ENCODE results near the gene SHISA9. TPM values are rescaled to one million over a fixed set of nuclear protein-coding genes. Genes with fewer than 3 reads are reported as not detected.
"Not testable (repeated sequence)": the region's sequence is repeated elsewhere in the genome, so short reads cannot be mapped to it uniquely, and the experiment has no call there.

The SHISA9 gene
- 0.02 TPM for total RNA-seq (2013)
- polyA plus RNA-seq (under 1 TPM in 1 of 3 donors, not detected in 2; 0.01 TPM), polyA minus RNA-seq (under 0.01 TPM in 1 of 2 replicates, not detected in the other), total RNA-seq (0 to 1.4 (median 0.17) reads per million in 11 experiments)

DNA sequence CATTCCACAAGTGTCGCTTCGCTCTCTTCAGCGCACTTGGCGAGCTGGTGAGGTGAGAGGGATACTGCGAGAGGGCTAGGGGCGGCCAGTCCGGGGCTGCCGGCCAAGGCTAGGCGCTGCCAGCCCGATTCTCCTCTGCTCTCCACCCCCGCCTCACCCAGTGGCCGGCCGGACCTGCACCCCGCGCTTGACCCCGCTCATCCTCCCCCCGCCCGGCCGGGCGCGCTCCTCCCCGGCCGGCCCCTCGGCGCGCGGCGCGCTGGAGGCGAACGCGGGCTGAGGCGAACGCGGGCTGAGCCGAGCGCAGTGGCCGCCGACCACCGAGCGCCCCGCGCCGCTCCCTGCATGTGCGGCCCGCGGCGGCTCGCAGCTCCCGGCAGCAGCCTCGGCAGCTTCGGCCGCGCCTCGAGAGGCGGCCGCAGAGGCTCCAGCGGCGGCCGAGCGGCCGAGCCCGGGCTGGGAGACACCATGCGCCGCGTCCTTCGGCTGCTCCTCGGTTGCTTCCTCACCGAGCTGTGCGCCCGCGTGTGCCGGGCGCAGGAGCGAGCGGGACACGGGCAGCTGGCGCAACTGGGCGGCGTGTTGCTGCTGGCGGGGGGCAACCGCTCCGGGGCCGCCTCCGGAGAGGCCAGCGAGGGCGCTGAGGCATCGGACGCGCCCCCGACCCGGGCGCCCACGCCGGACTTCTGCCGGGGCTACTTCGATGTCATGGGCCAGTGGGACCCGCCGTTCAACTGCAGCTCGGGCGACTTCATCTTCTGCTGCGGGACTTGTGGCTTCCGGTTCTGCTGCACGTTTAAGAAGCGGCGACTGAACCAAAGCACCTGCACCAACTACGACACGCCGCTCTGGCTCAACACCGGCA, at the start of gene SHISA9:
Gene SHISA9, plus strand, starts transcription at position 2 of the 865 bp plus-strand sequence.
- H3K27me3 Mint-ChIP-seq (ENCODE audit: low read depth in 3 of 3): peaks cover 64 to 84% (median 79%) of the 10 kb centered on the region in 3 donors
- H3K79me2 ChIP-seq (ENCODE audit: insufficient read depth, low read length): no peaks in the 10 kb centered on the region
- peaks cover 2% of the 10 kb centered on the region for H3K4me1 Mint-ChIP-seq
- no peak within 1 kb of the TSS for H3K4me2 ChIP-seq (replicated peaks; ENCODE audit: extremely low read depth, low read length, poor library complexity, severe bottlenecking)
- under 1% methylated on average over 104 of the region's 110 CpGs for WGBS (ENCODE audit: insufficient coverage)
- no peaks in the 10 kb centered on the region for H4K20me1 ChIP-seq (ENCODE audit: insufficient read depth, low read length)
- peaks cover 24 to 70% of the 10 kb centered on the region in 2 donors for H3K27me3 ChIP-seq (ENCODE audit: control insufficient read depth in 2 of 2, insufficient read depth in 2 of 2, low read length in 2 of 2)
- H3K27ac Mint-ChIP-seq: no peak within 1 kb of the TSS
- no peak for DNase-seq
- TF ChIP-seq, protein P1, sequence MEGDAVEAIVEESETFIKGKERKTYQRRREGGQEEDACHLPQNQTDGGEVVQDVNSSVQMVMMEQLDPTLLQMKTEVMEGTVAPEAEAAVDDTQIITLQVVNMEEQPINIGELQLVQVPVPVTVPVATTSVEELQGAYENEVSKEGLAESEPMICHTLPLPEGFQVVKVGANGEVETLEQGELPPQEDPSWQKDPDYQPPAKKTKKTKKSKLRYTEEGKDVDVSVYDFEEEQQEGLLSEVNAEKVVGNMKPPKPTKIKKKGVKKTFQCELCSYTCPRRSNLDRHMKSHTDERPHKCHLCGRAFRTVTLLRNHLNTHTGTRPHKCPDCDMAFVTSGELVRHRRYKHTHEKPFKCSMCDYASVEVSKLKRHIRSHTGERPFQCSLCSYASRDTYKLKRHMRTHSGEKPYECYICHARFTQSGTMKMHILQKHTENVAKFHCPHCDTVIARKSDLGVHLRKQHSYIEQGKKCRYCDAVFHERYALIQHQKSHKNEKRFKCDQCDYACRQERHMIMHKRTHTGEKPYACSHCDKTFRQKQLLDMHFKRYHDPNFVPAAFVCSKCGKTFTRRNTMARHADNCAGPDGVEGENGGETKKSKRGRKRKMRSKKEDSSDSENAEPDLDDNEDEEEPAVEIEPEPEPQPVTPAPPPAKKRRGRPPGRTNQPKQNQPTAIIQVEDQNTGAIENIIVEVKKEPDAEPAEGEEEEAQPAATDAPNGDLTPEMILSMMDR (IDR thresholded peaks at IDR 0.05): no peak
- no peak within 1 kb of the TSS for H2AFZ ChIP-seq (ENCODE audit: insufficient read depth, low read depth, low read length, poor library complexity, severe bottlenecking)
- no peak within 1 kb of the TSS for H3K4me3 ChIP-seq (replicated peaks in 1 of 3; ENCODE audit: low read depth in 2 of 3, low read length in 3 of 3)
- no peaks in the 10 kb centered on the region for H3K4me1 ChIP-seq (ENCODE audit: control insufficient read depth in 1 of 2, insufficient read depth in 2 of 2, low read length in 2 of 2)
- peak within 1 kb of the TSS in 1 of 2 donors; percentile 80 for H3K4me3 Mint-ChIP-seq
- no peak within 1 kb of the TSS for H3K27ac ChIP-seq (ENCODE audit: low read depth in 1 of 2, low read length in 2 of 2)
- H3K9me3 Mint-ChIP-seq: peaks cover 0 to 8% (median 3%) of the 10 kb centered on the region in 7 donors
- no peaks in the 10 kb centered on the region for H3K36me3 Mint-ChIP-seq
- H3K36me3 ChIP-seq (replicated peaks in 1 of 2; ENCODE audit: control insufficient read depth in 1 of 2, insufficient read depth in 2 of 2, low read length in 2 of 2): no peaks in the 10 kb centered on the region
- intact Hi-C loops (cut with micrococcal nuclease): no loop called here
- H3K9ac ChIP-seq (ENCODE audit: insufficient read depth, low read length, poor library complexity, severe bottlenecking): no peak within 1 kb of the TSS
- H3K9me3 ChIP-seq (replicated peaks in 1 of 2; ENCODE audit: control insufficient read depth in 1 of 2, insufficient read depth in 1 of 2, low read length in 2 of 2): peaks cover 0 to 9% of the 10 kb centered on the region in 2 donors

DNA sequence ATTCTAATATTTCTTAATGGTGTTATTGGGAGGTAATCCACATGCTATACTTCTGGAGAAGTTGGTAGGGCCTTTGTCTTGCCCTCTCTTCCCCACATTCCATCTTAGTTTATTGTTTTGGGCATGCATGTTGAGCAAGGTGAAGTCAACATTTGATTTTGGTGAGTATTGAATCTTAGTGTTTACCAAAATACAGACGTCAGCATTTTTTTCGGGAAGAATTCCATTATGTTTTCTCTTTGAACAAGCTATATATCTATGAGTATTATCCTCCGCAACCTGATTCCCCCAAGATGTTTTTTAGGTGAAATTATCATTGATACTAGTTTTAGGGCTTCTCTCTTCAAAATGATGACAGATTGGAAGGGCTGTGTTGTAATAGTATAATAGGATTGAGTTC, 47.4 kb upstream of the SHISA9 start:
- H3K4me2 ChIP-seq (replicated peaks; ENCODE audit: extremely low read depth, low read length, poor library complexity, severe bottlenecking): no peak overlapping the region
- H3K4me3 Mint-ChIP-seq: no peak overlapping the region
- no peaks in the 10 kb centered on the region for H4K20me1 ChIP-seq (ENCODE audit: insufficient read depth, low read length)
- H3K4me1 Mint-ChIP-seq: no peaks in the 10 kb centered on the region
- H3K4me3 ChIP-seq (replicated peaks in 1 of 3; ENCODE audit: low read depth in 2 of 3, low read length in 3 of 3): no peak overlapping the region
- H3K27ac ChIP-seq (ENCODE audit: low read depth in 1 of 2, low read length in 2 of 2): no peak overlapping the region
- no peak overlapping the region for H3K27ac Mint-ChIP-seq
- peaks cover 3 to 14% (median 9%) of the 10 kb centered on the region in 3 donors for H3K27me3 Mint-ChIP-seq (ENCODE audit: low read depth in 3 of 3)
- H3K9ac ChIP-seq (ENCODE audit: insufficient read depth, low read length, poor library complexity, severe bottlenecking): no peak overlapping the region
- peaks cover 0 to 14% (median 12%) of the 10 kb centered on the region in 7 donors for H3K9me3 Mint-ChIP-seq
- no peak overlapping the region for H2AFZ ChIP-seq (ENCODE audit: insufficient read depth, low read depth, low read length, poor library complexity, severe bottlenecking)
- H3K27me3 ChIP-seq (ENCODE audit: control insufficient read depth in 2 of 2, insufficient read depth in 2 of 2, low read length in 2 of 2): no peaks in the 10 kb centered on the region
- no CpG with 5 or more reads among the region's 3 CpGs for WGBS (ENCODE audit: insufficient coverage)
- H3K36me3 ChIP-seq (replicated peaks in 1 of 2; ENCODE audit: control insufficient read depth in 1 of 2, insufficient read depth in 2 of 2, low read length in 2 of 2): no peaks in the 10 kb centered on the region
- H3K9me3 ChIP-seq (replicated peaks in 1 of 2; ENCODE audit: control insufficient read depth in 1 of 2, insufficient read depth in 1 of 2, low read length in 2 of 2): peaks cover 3 to 10% of the 10 kb centered on the region in 2 donors
- TF ChIP-seq, protein P1 (IDR thresholded peaks at IDR 0.05): no peak
- no peaks in the 10 kb centered on the region for H3K36me3 Mint-ChIP-seq
- H3K79me2 ChIP-seq (ENCODE audit: insufficient read depth, low read length): no peaks in the 10 kb centered on the region
- intact Hi-C loops (cut with micrococcal nuclease): no loop called here
- H3K4me1 ChIP-seq (ENCODE audit: control insufficient read depth in 1 of 2, insufficient read depth in 2 of 2, low read length in 2 of 2): no peaks in the 10 kb centered on the region
- no peak for DNase-seq

DNA sequence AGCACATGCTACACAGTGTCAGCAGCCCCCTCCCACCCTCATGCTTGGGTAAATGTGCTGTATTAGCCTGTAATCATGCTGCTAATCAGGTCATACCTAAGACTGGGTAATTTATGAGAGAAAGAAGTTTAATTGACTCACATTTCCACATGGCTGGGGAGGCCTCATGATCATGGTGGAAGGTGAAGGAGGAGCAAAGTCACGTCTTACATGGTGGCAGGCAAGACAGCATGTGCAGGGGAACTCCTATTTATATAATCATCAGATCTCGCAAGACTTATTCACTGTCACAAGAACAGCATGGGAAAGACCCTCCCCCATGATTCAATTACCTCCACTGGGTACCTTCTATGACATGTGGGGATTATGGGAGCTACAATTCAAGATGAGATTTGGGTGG, 44.0 kb upstream of the SHISA9 start:
- intact Hi-C loops (cut with micrococcal nuclease); H3K27me3 Mint-ChIP-seq (ENCODE audit: low read depth in 3 of 3); H3K27ac Mint-ChIP-seq; H4K20me1 ChIP-seq (ENCODE audit: insufficient read depth, low read length); H3K4me3 Mint-ChIP-seq; H3K36me3 Mint-ChIP-seq; H3K27me3 ChIP-seq (ENCODE audit: control insufficient read depth in 2 of 2, insufficient read depth in 2 of 2, low read length in 2 of 2); H3K9me3 ChIP-seq (replicated peaks in 1 of 2; ENCODE audit: control insufficient read depth in 1 of 2, insufficient read depth in 1 of 2, low read length in 2 of 2); H3K4me1 Mint-ChIP-seq; H3K4me2 ChIP-seq (replicated peaks; ENCODE audit: extremely low read depth, low read length, poor library complexity, severe bottlenecking); H3K27ac ChIP-seq (ENCODE audit: low read depth in 1 of 2, low read length in 2 of 2); H3K36me3 ChIP-seq (replicated peaks in 1 of 2; ENCODE audit: control insufficient read depth in 1 of 2, insufficient read depth in 2 of 2, low read length in 2 of 2); H3K79me2 ChIP-seq (ENCODE audit: insufficient read depth, low read length); H3K4me3 ChIP-seq (replicated peaks in 1 of 3; ENCODE audit: low read depth in 2 of 3, low read length in 3 of 3); H2AFZ ChIP-seq (ENCODE audit: insufficient read depth, low read depth, low read length, poor library complexity, severe bottlenecking); H3K9ac ChIP-seq (ENCODE audit: insufficient read depth, low read length, poor library complexity, severe bottlenecking); H3K4me1 ChIP-seq (ENCODE audit: control insufficient read depth in 1 of 2, insufficient read depth in 2 of 2, low read length in 2 of 2); DNase-seq: not testable (repeated sequence)
- peaks cover 0 to 14% (median 11%) of the 10 kb centered on the region in 7 donors for H3K9me3 Mint-ChIP-seq
- no CpG with 5 or more reads among the region's 2 CpGs for WGBS (ENCODE audit: insufficient coverage)

Measured in CD14-positive monocyte (primary cell).